HFFc6 (cell line): ENCODE measurements around the gene GFRA1. TPM values are rescaled to one million over a fixed set of nuclear protein-coding genes. Genes with fewer than 3 reads are reported as not detected.
A peak's percentile ranks its signal among the peaks of the same experiment; 100 is the strongest.

Source experiments
- DNase-seq: peaks from one replicate; pipeline ENCODE4 v3.0.0-alpha.2; 2018
- H3K27ac Mint-ChIP-seq: 2 replicates; pipeline ENCODE4 v1.8.0; 2020; ENCODE audit warnings: mild to moderate bottlenecking, mixed read lengths
- H3K27me3 Mint-ChIP-seq: 2 replicates; pipeline ENCODE4 v1.8.0; 2021; ENCODE audit warnings: mild to moderate bottlenecking, moderate library complexity, mixed read lengths; ENCODE audit not compliant: insufficient read depth
- H3K36me3 Mint-ChIP-seq: 2 replicates; pipeline ENCODE4 v1.8.0; 2021; ENCODE audit warnings: low read depth, mixed read lengths
- H3K4me1 Mint-ChIP-seq: 2 replicates; pipeline ENCODE4 v1.8.0; 2020; ENCODE audit warnings: low read depth, mixed read lengths
- H3K4me3 Mint-ChIP-seq: 2 replicates; pipeline ENCODE4 v1.8.0; 2020; ENCODE audit warnings: mild to moderate bottlenecking, moderate library complexity, mixed read lengths
- H3K9me3 Mint-ChIP-seq: 2 replicates; pipeline ENCODE4 v1.8.0; 2020; ENCODE audit warnings: mild to moderate bottlenecking, mixed read lengths
- CTCF ChIP-seq: fragments of 200-600 bp; sonication (generic); IDR thresholded peaks from 2 replicates; pipeline ENCODE4 v1.5.0; 2021; ENCODE audit warnings: antibody characterized with exemption, mild to moderate bottlenecking
- total RNA-seq, 6 experiments: library from RNA; stranded (reverse); fragmentation: NEBNext Ultra II Directional; extraction: Animal tissue kit (Norgen Biotek cat#: 25700); gene quantifications; 2 replicates in 1 of 6; 3 replicates in 5 of 6; pipeline ENCODE4 v1.2.3, GENCODE V29; 2021

GFRA1 gene
- total RNA-seq, 6 experiments from 2014 or later: 7.3 to 17.2 (median 15.9) TPM

- H3K27me3 Mint-ChIP-seq: no peaks in the 10 kb centered on the region; the same call in 1 of the 2 replicates
- DNase-seq: no peak
- H3K36me3 Mint-ChIP-seq: no peaks in the 10 kb centered on the region
- H3K4me3 Mint-ChIP-seq: no peak overlapping the region
- H3K27ac Mint-ChIP-seq: no peak overlapping the region
- H3K4me1 Mint-ChIP-seq: peaks cover 8% of the 10 kb centered on the region
- no peak for TF ChIP-seq CTCF
- peaks cover 4% of the 10 kb centered on the region; the same call in 1 of the 2 replicates for H3K9me3 Mint-ChIP-seq
Measured at GRCh38 chr10:116185199-116185867, 87.7 kb downstream of the GFRA1 start.

- Mint-ChIP-seq H3K36me3 (no peaks in the 10 kb centered on the region), H3K4me3 (no peak overlapping the region), H3K27ac (no peak overlapping the region), H3K27me3 (no peaks in the 10 kb centered on the region; the same call in 1 of the 2 replicates), H3K9me3 (peaks cover 4% of the 10 kb centered on the region; the same call in 1 of the 2 replicates), H3K4me1 (peaks cover 8% of the 10 kb centered on the region)
- no peak for TF ChIP-seq CTCF
- DNase-seq: no peak
Measured at GRCh38 chr10:116184512-116184794, 88.6 kb downstream of the GFRA1 start.

- no peaks in the 10 kb centered on the region for H3K36me3 Mint-ChIP-seq
- peaks cover 8% of the 10 kb centered on the region for H3K4me1 Mint-ChIP-seq
- H3K27ac Mint-ChIP-seq: no peak overlapping the region
- no peak for TF ChIP-seq CTCF
- H3K9me3 Mint-ChIP-seq: peaks cover 4% of the 10 kb centered on the region; the same call in 1 of the 2 replicates
- DNase-seq: peak; percentile 63
- H3K4me3 Mint-ChIP-seq: no peak overlapping the region
- H3K27me3 Mint-ChIP-seq: no peaks in the 10 kb centered on the region; the same call in 1 of the 2 replicates
Measured at GRCh38 chr10:116183733-116184511, 89.1 kb downstream of the GFRA1 start.

GRCh38 chr10:116182426-116182825 lies 90.6 kb downstream of the GFRA1 start:
- peaks cover 8% of the 10 kb centered on the region for H3K4me1 Mint-ChIP-seq
- no peak overlapping the region for H3K4me3 Mint-ChIP-seq
- H3K27ac Mint-ChIP-seq: no peak overlapping the region
- no peaks in the 10 kb centered on the region for H3K27me3 Mint-ChIP-seq
- DNase-seq: no peak
- H3K9me3 Mint-ChIP-seq: peaks cover 4% of the 10 kb centered on the region; the same call in 1 of the 2 replicates
- H3K36me3 Mint-ChIP-seq: no peaks in the 10 kb centered on the region
- TF ChIP-seq CTCF: no peak

- Mint-ChIP-seq H3K4me3 (no peak overlapping the region), H3K36me3 (no peaks in the 10 kb centered on the region), H3K27ac (no peak overlapping the region), H3K4me1 (no peaks in the 10 kb centered on the region), H3K27me3 (no peaks in the 10 kb centered on the region), H3K9me3 (no peaks in the 10 kb centered on the region)
- no peak for DNase-seq
- no peak for TF ChIP-seq CTCF
Measured at GRCh38 chr10:116178086-116178605, 94.9 kb downstream of the GFRA1 start.
